Heart left ventricle (tissue), 16 donors: ENCODE results near the gene GPLD1. TPM values are rescaled to one million over a fixed set of nuclear protein-coding genes. Genes with fewer than 3 reads are reported as not detected.

Source experiments
- ATAC-seq, 4 donors: fragments of 200-7000 bp; cut with Tn5 transposase; one replicate each; pipeline ENCODE4 v1.9.1; 2020 to 2022; ENCODE audit warnings: moderate library complexity in 4 of 4, mild to moderate bottlenecking in 3 of 4, moderate number of reproducible peaks in 1 of 4
- DNase-seq, 5 donors: peaks; one replicate each; pipeline ENCODE4 v3.0.0-alpha.2; 2020
- H3K27ac ChIP-seq, 12 donors: fragments of 200-600 bp; sonication (generic) in 4 of 12; one replicate each; pipeline versions ENCODE4 v1.5.0 to v1.8.0; 2016 to 2022; ENCODE audit warnings: mild to moderate bottlenecking in 2 of 12
- H3K27me3 ChIP-seq, 9 donors: fragments of 200-600 bp; sonication (generic) in 2 of 9; one replicate each; pipeline versions ENCODE4 v1.5.1 to v1.8.0; 2016 to 2022; ENCODE audit warnings: mild to moderate bottlenecking in 3 of 9
- H3K36me3 ChIP-seq, 9 donors: fragments of 200-600 bp; sonication (generic) in 2 of 9; one replicate each; pipeline versions ENCODE4 v1.5.0 to v1.8.0; 2018 to 2022; ENCODE audit warnings: mild to moderate bottlenecking in 2 of 9
- H3K4me1 ChIP-seq, 12 donors: fragments of 200-600 bp; sonication (generic) in 4 of 12; one replicate each; pipeline versions ENCODE4 v1.5.0 to v1.8.0; 2016 to 2022; ENCODE audit warnings: mild to moderate bottlenecking in 3 of 12
- H3K4me3 ChIP-seq, 12 donors: fragments of 200-600 bp; sonication (generic) in 4 of 12; one replicate each; pipeline versions ENCODE4 v1.5.0 to v1.8.0; 2017 to 2022; ENCODE audit warnings: mild to moderate bottlenecking in 9 of 12, moderate library complexity in 4 of 12
- H3K9me3 ChIP-seq, 12 donors: fragments of 200-600 bp; sonication (generic) in 4 of 12; one replicate each; pipeline versions ENCODE4 v1.5.0 to v1.8.0; 2016 to 2022; ENCODE audit warnings: mild to moderate bottlenecking in 1 of 12
- POLR2A ChIP-seq, 2 donors: fragments of 450-650 bp; IDR thresholded peaks; one replicate each; pipeline ENCODE4 v1.6.1; 2017; ENCODE audit warnings: antibody characterized with exemption in 2 of 2, mild to moderate bottlenecking in 2 of 2, moderate library complexity in 2 of 2
- WGBS, 4 donors: extraction: QIAGEN DNeasy Blood & Tissue Kit in 2 of 4; methylation state at CpG; one replicate each; pipeline versions ENCODE4 v1.1.5 to v1.1.7; 2013 to 2018; 5-methylcytosine and 5-hydroxymethylcytosine counted together
- intact Hi-C, 10 donors: fragments of 100-400 bp; cut with DNase I; formaldehyde crosslinking; loops; one replicate each; pipeline versions ENCODE4 v1.11.1 to v1.14.2; 2022
- polyA plus RNA-seq, 2 donors: library from polyadenylated mRNA; stranded (reverse); fragments of 200-250 nt; gene quantifications; one replicate each; pipeline ENCODE4 v1.2.3, GENCODE V29; 2013
- total RNA-seq, 9 donors: library from RNA; depleted of rRNA in 2 of 9; stranded (reverse); fragments of >200 nt in 2 of 9; fragmentation: NEBNext Ultra II Directional in 3 of 9; extraction: Animal tissue kit (Norgen Biotek cat#: 25700) in 3 of 9; gene quantifications; one replicate each; pipeline versions ENCODE4 v1.1.0 to v1.2.4, GENCODE V29; 2016 to 2023
- TF ChIP-seq, protein P1 (sequence below), 12 donors: fragments of 200-600 bp; sonication (generic) in 4 of 12; IDR thresholded peaks; one replicate each; pipeline versions ENCODE4 v1.5.0 to v1.8.0; 2018 to 2022; ENCODE audit warnings: antibody characterized with exemption in 12 of 12, mild to moderate bottlenecking in 5 of 12
- donor health status: ischemic (EF 13 %, LVEDD 7.1; RV severe dilation, severe dysfunction).
- donor health status: healthy with polysubstance abuse.
- donor health status: DM: no; HTN: yes; CAD: no.
- donor health status: DM: no; HTN: no; CAD: no.
- donor health status: ischemic (EF 25% LVEDD 6.9; RV normal size, moderate dysfunction).
- donor health status: ischemic (EF 25% LVEDD 5.7; RV mildly dilated, moderate dysfunction).
- donor health status: healthy.
- donor health status: DM: yes; HTN: yes; CAD: no.
- donor health status: ischemic (EF 35%, LVEDD 5.7; RV mildly dilated, moderate dysfunction).
- donor health status: nonischemic (EF 11% LVEDD 7.7; RV severe dilation, severe dysfunction).
- donor health status: DM: yes; HTN: yes; CAD: no.
- donor health status: PGD.
- donor health status: ischemic (EF 29% LVEDD 5.4; RV normal size, mild dysfunction).
- donor health status: nonischemic (EF 23%, LVEDD 6.1; RV moderate dilation, normal function).

GPLD1 gene
- total and polyA plus RNA-seq, 11 donors = 0.18 to 0.99 (median 0.81) TPM

DNA sequence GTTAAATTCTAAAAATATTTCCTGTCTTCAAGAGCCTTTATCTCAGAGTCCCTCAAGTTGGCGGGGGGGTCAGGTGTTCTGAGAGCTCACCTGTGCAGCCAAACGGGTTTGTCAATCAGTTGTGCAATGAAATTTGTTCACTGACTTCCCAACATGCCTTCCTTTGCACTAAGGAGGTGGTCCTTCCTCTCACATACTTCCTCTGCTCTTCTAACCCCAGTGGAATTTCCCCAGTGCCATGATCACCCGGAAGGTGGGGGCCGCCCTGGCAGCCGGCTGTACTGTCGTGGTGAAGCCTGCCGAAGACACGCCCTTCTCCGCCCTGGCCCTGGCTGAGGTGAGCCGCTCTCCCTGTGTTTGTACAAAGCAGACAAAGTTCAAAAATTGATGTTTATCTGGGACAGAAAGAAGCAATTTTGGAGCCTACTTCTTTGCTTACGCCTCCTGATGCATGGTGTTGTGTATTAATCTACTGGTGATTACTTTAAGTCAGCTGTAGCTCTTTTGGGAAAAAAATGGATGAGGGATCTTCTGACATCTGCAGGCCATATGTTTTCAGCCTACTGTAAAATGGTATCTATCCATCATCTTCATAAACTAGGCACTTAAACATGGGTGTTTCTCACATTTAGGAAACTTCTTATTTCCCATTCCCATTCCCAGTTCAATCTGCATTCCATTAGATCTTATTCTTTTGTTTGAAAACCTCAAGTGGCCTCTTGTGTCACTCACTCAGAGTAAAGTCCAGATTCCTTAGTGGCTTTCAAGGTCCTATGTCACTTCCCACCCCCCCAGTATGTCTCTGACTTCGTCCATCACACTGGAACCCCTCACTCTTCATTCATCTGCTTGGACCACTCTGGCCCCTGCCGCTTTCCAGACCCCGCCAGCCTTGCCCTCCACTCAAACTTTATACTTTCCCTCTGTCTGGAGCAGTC lies 15.5 kb upstream of the GPLD1 start:
- intact Hi-C loops = no loop called here
- ATAC-seq (no peak), DNase-seq (no peak)
- peaks cover 0 to 3% (median 0%) of the 10 kb centered on the region in 12 donors for H3K9me3 ChIP-seq
- no peaks in the 10 kb centered on the region for H3K4me1 ChIP-seq
- H3K4me3 ChIP-seq = no peak overlapping the region
- H3K27me3 ChIP-seq = no peaks in the 10 kb centered on the region
- no peak for TF ChIP-seq POLR2A (IDR thresholded peaks at IDR 0.05)
- TF ChIP-seq, protein P1, sequence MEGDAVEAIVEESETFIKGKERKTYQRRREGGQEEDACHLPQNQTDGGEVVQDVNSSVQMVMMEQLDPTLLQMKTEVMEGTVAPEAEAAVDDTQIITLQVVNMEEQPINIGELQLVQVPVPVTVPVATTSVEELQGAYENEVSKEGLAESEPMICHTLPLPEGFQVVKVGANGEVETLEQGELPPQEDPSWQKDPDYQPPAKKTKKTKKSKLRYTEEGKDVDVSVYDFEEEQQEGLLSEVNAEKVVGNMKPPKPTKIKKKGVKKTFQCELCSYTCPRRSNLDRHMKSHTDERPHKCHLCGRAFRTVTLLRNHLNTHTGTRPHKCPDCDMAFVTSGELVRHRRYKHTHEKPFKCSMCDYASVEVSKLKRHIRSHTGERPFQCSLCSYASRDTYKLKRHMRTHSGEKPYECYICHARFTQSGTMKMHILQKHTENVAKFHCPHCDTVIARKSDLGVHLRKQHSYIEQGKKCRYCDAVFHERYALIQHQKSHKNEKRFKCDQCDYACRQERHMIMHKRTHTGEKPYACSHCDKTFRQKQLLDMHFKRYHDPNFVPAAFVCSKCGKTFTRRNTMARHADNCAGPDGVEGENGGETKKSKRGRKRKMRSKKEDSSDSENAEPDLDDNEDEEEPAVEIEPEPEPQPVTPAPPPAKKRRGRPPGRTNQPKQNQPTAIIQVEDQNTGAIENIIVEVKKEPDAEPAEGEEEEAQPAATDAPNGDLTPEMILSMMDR (IDR thresholded peaks at IDR 0.05) = no peak
- 88 to 97% (median 91%) methylated on average over 14 of the region's 14 CpGs for WGBS, 4 donors
- H3K36me3 ChIP-seq = peaks cover 0 to 62% (median 17%) of the 10 kb centered on the region in 9 donors
- no peak overlapping the region for H3K27ac ChIP-seq

DNA sequence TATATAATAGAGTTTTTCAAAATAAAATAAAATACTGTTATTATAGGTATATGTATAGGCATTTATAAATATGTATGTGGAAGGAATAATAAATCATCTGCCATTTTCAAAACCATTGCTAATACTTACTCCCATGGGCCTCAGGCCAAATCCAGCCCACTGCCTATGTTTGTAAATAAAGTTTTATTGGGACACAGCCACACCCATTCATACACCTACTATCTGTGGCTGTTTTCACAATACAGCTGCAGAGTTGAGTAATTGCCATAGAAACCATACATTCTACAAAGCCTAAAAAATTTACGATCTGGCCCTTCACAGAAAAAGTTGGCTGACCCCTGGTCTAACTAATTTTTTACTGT lies 14.9 kb upstream of the GPLD1 start:
- Histone ChIP-seq H3K36me3 (peaks cover 0 to 62% (median 17%) of the 10 kb centered on the region in 9 donors), H3K27ac (no peak overlapping the region), H3K4me3 (no peak overlapping the region), H3K9me3 (peaks cover 0 to 3% (median 0%) of the 10 kb centered on the region in 12 donors), H3K4me1 (no peaks in the 10 kb centered on the region), H3K27me3 (no peaks in the 10 kb centered on the region)
- WGBS, 4 donors = 93 to 100% (median 98%) methylated on average over 1 of the region's 1 CpG
- DNase-seq (no peak), ATAC-seq (no peak)
- TF ChIP-seq, protein P1 (IDR thresholded peaks at IDR 0.05) = no peak
- TF ChIP-seq POLR2A (IDR thresholded peaks at IDR 0.05) = no peak
- intact Hi-C loops = no loop called here

DNA sequence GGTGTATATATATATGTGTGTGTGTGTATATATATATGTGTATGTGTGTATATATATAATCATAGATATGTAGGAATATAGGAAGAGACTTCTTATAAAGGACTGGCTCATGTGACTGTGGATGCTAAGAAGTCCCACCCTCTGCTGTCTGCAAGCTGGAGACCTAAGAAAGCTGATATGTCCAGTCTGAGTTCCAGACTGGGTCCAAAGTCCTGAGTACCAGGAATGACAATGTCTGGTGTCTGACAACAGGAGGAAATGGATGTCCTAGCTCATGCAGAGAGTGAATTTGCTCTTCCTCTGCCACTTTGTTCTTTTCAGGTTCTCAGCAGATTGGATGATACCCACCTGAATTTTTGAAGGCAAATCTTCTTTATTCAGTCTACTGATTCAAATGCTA lies 12.5 kb upstream of the GPLD1 start:
- no peak for DNase-seq
- peaks cover 0 to 51% (median 17%) of the 10 kb centered on the region in 9 donors for H3K36me3 ChIP-seq
- no peak for ATAC-seq
- intact Hi-C loops = no loop called here
- no peak overlapping the region for H3K4me3 ChIP-seq
- no peak overlapping the region for H3K27ac ChIP-seq
- no peaks in the 10 kb centered on the region for H3K27me3 ChIP-seq
- TF ChIP-seq, protein P1 (IDR thresholded peaks at IDR 0.05) = no peak
- no peak for TF ChIP-seq POLR2A (IDR thresholded peaks at IDR 0.05)
- H3K4me1 ChIP-seq = no peaks in the 10 kb centered on the region
- peaks cover 0 to 3% (median 0%) of the 10 kb centered on the region in 12 donors for H3K9me3 ChIP-seq

DNA sequence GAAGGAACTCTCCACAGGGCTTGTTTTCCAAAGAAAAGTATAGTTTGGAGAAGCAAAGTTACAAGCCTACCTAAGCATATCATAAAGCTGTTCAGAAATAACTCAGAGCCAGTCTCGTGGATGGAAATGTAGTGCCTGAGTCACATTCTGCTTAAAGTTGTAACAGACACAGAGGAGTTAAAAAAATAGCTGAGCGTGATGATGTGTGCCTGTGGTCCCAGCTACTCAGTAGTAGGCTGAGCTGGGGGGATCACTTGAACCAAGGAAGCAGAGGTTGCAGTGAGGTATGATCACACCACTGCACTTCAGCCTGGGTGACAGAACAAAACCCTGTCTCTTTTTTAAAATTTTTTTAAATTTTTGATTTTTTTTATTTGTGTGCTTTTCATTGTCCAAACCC lies 12.0 kb upstream of the GPLD1 start:
- no peak for DNase-seq
- no peak overlapping the region for H3K4me3 ChIP-seq
- TF ChIP-seq, protein P1 (IDR thresholded peaks at IDR 0.05) = no peak
- no peak for TF ChIP-seq POLR2A (IDR thresholded peaks at IDR 0.05)
- H3K9me3 ChIP-seq = peaks cover 0 to 4% (median 0%) of the 10 kb centered on the region in 12 donors
- no peaks in the 10 kb centered on the region for H3K27me3 ChIP-seq
- H3K36me3 ChIP-seq = peaks cover 0 to 45% (median 17%) of the 10 kb centered on the region in 9 donors
- no peak overlapping the region for H3K27ac ChIP-seq
- peaks cover 0 to 1% (median 0%) of the 10 kb centered on the region in 12 donors for H3K4me1 ChIP-seq
- intact Hi-C loops = no loop called here
- 76 to 84% (median 81%) methylated on average over 2 of the region's 2 CpGs for WGBS, 4 donors
- ATAC-seq = no peak
